C4-2B (cell line): ENCODE results near the gene SCAI.

Experiments
- H3K27ac ChIP-seq: fragments of 450-650 bp; 2 replicates; pipeline ENCODE4 v1.5.1; 2017
- CTCF ChIP-seq: fragments of 450-650 bp; conservative IDR thresholded peaks from 2 replicates; pipeline ENCODE4 v1.5.1; 2017; ENCODE audit warnings: mild to moderate bottlenecking
- ZFX ChIP-seq: fragments of 450-650 bp; IDR thresholded peaks from 2 replicates; pipeline ENCODE4 v1.6.1; 2017

The SCAI gene

GRCh38 chr9:125147401-125147951 lies 4.1 kb upstream of the SCAI start:
- no peak overlapping the region for H3K27ac ChIP-seq
- TF ChIP-seq ZFX (no peak), CTCF (no peak)

- no peak for TF ChIP-seq ZFX
- TF ChIP-seq CTCF: no peak
- H3K27ac ChIP-seq: no peak overlapping the region
These were observed 2.9 kb upstream of the SCAI start for GRCh38 chr9:125146247-125146646.

- H3K27ac ChIP-seq: no peak overlapping the region
- TF ChIP-seq CTCF (no peak), ZFX (no peak)
These were observed 2.1 kb upstream of the SCAI start for GRCh38 chr9:125145425-125145824.

GRCh38 chr9:125142560-125143376 lies 560 bp downstream of the SCAI start:
- peak overlapping the region; percentile 73 for H3K27ac ChIP-seq
- no peak for TF ChIP-seq ZFX
- no peak for TF ChIP-seq CTCF

- no peak overlapping the region for H3K27ac ChIP-seq
- TF ChIP-seq ZFX (no peak), CTCF (no peak)
These were observed 1.6 kb downstream of the SCAI start for GRCh38 chr9:125141751-125142150.

GRCh38 chr9:125141251-125141650 lies 2.1 kb downstream of the SCAI start:
- H3K27ac ChIP-seq: no peak overlapping the region
- TF ChIP-seq CTCF: no peak
- TF ChIP-seq ZFX: no peak

GRCh38 chr9:125140576-125140975 lies 2.8 kb downstream of the SCAI start:
- H3K27ac ChIP-seq: no peak overlapping the region
- TF ChIP-seq ZFX: no peak
- no peak for TF ChIP-seq CTCF
